ENCODE results near the gene FCAMR.

FCAMR gene

DNA sequence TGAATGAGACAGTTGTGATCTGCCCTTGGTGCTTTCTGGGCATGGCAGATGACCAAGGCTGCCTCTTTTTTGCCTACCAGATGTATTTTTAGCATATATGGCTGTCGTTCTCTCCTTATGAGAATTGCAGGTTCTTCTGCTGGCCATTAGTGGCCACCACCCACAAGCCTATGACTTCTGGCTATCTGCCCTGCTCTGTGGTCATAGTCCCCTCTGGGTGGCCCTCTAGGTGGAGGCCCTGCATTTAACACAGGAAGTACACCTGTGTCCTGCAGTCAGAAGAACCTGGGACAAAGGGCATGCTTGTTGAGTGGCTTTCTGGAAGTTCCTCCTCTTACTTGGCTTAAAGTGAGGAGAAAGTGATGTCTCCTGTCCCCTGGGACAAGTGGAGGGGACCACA, 6.5 kb downstream of the FCAMR start:
- TF ChIP-seq, protein P1, sequence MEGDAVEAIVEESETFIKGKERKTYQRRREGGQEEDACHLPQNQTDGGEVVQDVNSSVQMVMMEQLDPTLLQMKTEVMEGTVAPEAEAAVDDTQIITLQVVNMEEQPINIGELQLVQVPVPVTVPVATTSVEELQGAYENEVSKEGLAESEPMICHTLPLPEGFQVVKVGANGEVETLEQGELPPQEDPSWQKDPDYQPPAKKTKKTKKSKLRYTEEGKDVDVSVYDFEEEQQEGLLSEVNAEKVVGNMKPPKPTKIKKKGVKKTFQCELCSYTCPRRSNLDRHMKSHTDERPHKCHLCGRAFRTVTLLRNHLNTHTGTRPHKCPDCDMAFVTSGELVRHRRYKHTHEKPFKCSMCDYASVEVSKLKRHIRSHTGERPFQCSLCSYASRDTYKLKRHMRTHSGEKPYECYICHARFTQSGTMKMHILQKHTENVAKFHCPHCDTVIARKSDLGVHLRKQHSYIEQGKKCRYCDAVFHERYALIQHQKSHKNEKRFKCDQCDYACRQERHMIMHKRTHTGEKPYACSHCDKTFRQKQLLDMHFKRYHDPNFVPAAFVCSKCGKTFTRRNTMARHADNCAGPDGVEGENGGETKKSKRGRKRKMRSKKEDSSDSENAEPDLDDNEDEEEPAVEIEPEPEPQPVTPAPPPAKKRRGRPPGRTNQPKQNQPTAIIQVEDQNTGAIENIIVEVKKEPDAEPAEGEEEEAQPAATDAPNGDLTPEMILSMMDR (IDR thresholded peaks at IDR 0.05; ENCODE audit: low read depth, low read length, poor library complexity, severe bottlenecking) = no peak
- no peak for TF ChIP-seq EZH2phosphoT487 (IDR thresholded peaks at IDR 0.05; ENCODE audit: borderline replicate concordance, low read length)

DNA sequence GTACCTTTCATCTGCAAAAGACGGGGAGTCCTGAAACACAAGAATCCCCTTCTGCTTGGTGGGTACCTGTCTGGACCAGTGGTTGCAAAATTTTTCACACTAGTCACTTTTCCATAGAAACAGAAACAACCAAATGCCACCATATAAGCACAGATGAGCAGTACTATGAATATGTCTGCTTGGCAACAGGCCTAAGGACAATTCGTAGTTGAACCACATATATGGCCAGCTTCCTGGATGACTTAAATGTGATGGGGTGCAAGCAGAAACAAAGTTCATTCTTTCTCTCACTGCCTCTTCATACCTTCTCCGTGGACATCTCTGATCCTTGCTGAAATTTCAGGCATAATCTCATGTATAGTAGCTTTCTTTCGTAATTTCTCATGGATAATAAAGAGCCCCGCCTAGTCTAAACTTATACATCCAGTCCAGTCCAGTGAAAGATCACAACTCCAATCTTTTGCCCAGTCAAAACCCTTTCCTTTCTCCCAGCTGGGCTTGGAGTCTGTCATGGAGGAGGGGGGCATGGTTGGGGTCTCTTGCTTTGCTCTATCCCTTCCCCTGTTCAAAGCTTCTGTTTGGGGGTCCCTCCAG, 7.0 kb downstream of the FCAMR start:
- H3K36me3 ChIP-seq (ENCODE audit: control insufficient read depth, low read length) = no peaks in the 10 kb centered on the region
- H4K20me1 ChIP-seq (ENCODE audit: control insufficient read depth, insufficient read depth, low read depth, low read length) = no peaks in the 10 kb centered on the region
- TF ChIP-seq, protein P1 (IDR thresholded peaks at IDR 0.05; ENCODE audit: low read depth, low read length, poor library complexity, severe bottlenecking) = no peak
- TF ChIP-seq EZH2phosphoT487 (IDR thresholded peaks at IDR 0.05; ENCODE audit: borderline replicate concordance, low read length) = no peak
- no peak overlapping the region for H3K4me3 ChIP-seq (ENCODE audit: low read length)
- no peaks in the 10 kb centered on the region for H3K79me2 ChIP-seq (ENCODE audit: control insufficient read depth, low read length)
- no peaks in the 10 kb centered on the region for H3K4me1 ChIP-seq (ENCODE audit: control insufficient read depth, low read length)
- no peak overlapping the region for H3K27ac ChIP-seq (ENCODE audit: low read depth, low read length)
- no peaks in the 10 kb centered on the region for H3K9me3 ChIP-seq (ENCODE audit: control insufficient read depth, insufficient read depth, low read length)
- no peaks in the 10 kb centered on the region for H3F3A ChIP-seq (ENCODE audit: control insufficient read depth, insufficient read depth)
- H3K27me3 ChIP-seq (ENCODE audit: control insufficient read depth, low read length) = peaks cover 2% of the 10 kb centered on the region; the same call in 1 of the 2 replicates
- H3K4me2 ChIP-seq (ENCODE audit: low read length) = no peak overlapping the region
- no peaks in the 10 kb centered on the region for H3K9me2 ChIP-seq (replicated peaks; ENCODE audit: control insufficient read depth, low read length)

More for the DNA sequence above, 6.5 kb downstream of the FCAMR start:
- Histone ChIP-seq H3K9me3 (ENCODE audit: control insufficient read depth, insufficient read depth, low read length) (no peaks in the 10 kb centered on the region), H3K4me1 (ENCODE audit: control insufficient read depth, low read length) (no peaks in the 10 kb centered on the region), H3K79me2 (ENCODE audit: control insufficient read depth, low read length) (no peaks in the 10 kb centered on the region), H3F3A (ENCODE audit: control insufficient read depth, insufficient read depth) (no peaks in the 10 kb centered on the region), H3K9me2 (replicated peaks; ENCODE audit: control insufficient read depth, low read length) (no peaks in the 10 kb centered on the region), H3K27me3 (ENCODE audit: control insufficient read depth, low read length) (peaks cover 2% of the 10 kb centered on the region; the same call in 1 of the 2 replicates), H3K36me3 (ENCODE audit: control insufficient read depth, low read length) (no peaks in the 10 kb centered on the region), H3K27ac (ENCODE audit: low read depth, low read length) (no peak overlapping the region), H3K4me3 (ENCODE audit: low read length) (no peak overlapping the region), H3K4me2 (ENCODE audit: low read length) (no peak overlapping the region), H4K20me1 (ENCODE audit: control insufficient read depth, insufficient read depth, low read depth, low read length) (no peaks in the 10 kb centered on the region)

DNA sequence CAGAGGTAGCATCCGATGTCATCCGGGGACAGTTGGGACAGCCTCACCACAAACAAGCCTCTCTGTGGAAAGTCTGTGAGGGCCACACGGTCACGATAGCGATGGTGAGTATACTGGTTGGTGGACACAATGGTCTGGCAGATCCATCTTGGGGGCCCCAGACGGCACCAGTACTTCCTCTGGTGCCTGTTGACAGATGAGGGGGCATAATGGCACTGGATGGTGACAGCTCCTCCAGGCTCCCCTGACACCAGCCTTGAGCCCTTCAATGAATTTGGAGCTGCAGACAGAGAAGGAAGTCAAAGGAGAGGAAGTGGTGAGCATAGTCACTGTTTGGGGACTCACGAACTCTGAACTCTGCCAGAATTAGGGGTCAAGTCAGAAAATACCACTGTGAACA, 8.0 kb downstream of the FCAMR start:
- H3K4me2 ChIP-seq (ENCODE audit: low read length) = no peak overlapping the region
- H3K36me3 ChIP-seq (ENCODE audit: control insufficient read depth, low read length) = no peaks in the 10 kb centered on the region
- H3K27ac ChIP-seq (ENCODE audit: low read depth, low read length) = no peak overlapping the region
- no peaks in the 10 kb centered on the region for H3K79me2 ChIP-seq (ENCODE audit: control insufficient read depth, low read length)
- no peaks in the 10 kb centered on the region for H3F3A ChIP-seq (ENCODE audit: control insufficient read depth, insufficient read depth)
- TF ChIP-seq EZH2phosphoT487 (IDR thresholded peaks at IDR 0.05; ENCODE audit: borderline replicate concordance, low read length) = no peak
- TF ChIP-seq, protein P1 (IDR thresholded peaks at IDR 0.05; ENCODE audit: low read depth, low read length, poor library complexity, severe bottlenecking) = no peak
- H3K27me3 ChIP-seq (ENCODE audit: control insufficient read depth, low read length) = peaks cover 2% of the 10 kb centered on the region; the same call in 1 of the 2 replicates
- H4K20me1 ChIP-seq (ENCODE audit: control insufficient read depth, insufficient read depth, low read depth, low read length) = no peaks in the 10 kb centered on the region
- no peak overlapping the region for H3K4me3 ChIP-seq (ENCODE audit: low read length)
- no peaks in the 10 kb centered on the region for H3K9me2 ChIP-seq (replicated peaks; ENCODE audit: control insufficient read depth, low read length)
- H3K9me3 ChIP-seq (ENCODE audit: control insufficient read depth, insufficient read depth, low read length) = no peaks in the 10 kb centered on the region
- H3K4me1 ChIP-seq (ENCODE audit: control insufficient read depth, low read length) = no peaks in the 10 kb centered on the region
